Measurements from ENCODE around the gene SLC8B1.

DNA sequence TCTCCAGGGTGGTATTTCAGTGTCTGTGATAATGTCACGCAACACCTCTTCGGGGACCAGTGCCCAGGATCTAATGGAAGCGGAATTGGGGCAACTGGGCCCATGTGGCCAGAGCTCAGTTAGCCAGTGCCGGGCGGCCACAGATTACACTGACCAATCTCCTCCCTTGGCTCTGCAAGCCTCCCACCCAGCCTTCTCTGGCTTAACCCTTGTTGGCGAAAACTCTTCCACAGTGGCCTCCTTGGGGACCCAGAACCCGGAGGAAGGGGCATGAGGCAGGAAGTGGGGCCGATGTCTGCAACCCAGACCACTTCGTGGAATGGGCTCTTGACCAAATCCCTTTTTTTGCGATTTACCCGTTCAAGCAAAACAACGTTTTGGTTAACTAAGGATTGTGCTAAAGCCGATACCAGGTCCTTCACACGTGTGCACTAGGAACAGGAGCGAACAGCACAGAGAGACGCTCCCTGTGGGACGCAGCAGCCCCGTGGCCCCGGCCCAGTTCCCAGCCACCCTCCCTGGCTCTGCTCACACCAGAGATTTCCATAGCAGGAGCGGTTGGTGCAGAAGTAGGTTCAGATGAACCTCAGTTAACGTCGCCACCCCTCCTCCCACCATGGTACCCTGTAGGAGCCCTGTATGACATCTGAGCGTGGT, 38.2 kb downstream of the SLC8B1 start:
- no peak for TF ChIP-seq CTCF (IDR thresholded peaks at IDR 0.05)
- no peak for TF ChIP-seq EZH2phosphoT487 (IDR thresholded peaks at IDR 0.05)
- no peak for TF ChIP-seq EZH2 (IDR thresholded peaks at IDR 0.05)
